T-helper 22 cell (primary cell): ENCODE data around the gene UBR3.
"Not testable (repeated sequence)": the region's sequence is repeated elsewhere in the genome, so short reads cannot be mapped to it uniquely, and the experiment has no call there.

Source experiments
- DNase-seq: peaks from one replicate; pipeline ENCODE4 v3.0.0-alpha.2; 2020; ENCODE audit warnings: low read depth

UBR3 gene, protein sequence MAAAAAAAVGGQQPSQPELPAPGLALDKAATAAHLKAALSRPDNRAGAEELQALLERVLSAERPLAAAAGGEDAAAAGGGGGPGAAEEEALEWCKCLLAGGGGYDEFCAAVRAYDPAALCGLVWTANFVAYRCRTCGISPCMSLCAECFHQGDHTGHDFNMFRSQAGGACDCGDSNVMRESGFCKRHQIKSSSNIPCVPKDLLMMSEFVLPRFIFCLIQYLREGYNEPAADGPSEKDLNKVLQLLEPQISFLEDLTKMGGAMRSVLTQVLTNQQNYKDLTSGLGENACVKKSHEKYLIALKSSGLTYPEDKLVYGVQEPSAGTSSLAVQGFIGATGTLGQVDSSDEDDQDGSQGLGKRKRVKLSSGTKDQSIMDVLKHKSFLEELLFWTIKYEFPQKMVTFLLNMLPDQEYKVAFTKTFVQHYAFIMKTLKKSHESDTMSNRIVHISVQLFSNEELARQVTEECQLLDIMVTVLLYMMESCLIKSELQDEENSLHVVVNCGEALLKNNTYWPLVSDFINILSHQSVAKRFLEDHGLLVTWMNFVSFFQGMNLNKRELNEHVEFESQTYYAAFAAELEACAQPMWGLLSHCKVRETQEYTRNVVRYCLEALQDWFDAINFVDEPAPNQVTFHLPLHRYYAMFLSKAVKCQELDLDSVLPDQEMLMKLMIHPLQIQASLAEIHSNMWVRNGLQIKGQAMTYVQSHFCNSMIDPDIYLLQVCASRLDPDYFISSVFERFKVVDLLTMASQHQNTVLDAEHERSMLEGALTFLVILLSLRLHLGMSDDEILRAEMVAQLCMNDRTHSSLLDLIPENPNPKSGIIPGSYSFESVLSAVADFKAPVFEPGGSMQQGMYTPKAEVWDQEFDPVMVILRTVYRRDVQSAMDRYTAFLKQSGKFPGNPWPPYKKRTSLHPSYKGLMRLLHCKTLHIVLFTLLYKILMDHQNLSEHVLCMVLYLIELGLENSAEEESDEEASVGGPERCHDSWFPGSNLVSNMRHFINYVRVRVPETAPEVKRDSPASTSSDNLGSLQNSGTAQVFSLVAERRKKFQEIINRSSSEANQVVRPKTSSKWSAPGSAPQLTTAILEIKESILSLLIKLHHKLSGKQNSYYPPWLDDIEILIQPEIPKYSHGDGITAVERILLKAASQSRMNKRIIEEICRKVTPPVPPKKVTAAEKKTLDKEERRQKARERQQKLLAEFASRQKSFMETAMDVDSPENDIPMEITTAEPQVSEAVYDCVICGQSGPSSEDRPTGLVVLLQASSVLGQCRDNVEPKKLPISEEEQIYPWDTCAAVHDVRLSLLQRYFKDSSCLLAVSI (N-terminal part only)

GRCh38 chr2:169827272-169828140, at the start of gene UBR3:
Gene UBR3 (plus strand): TSS chr2:169827454. CDS start chr2:169827508, 54 bp downstream.
- DNase-seq = peak; percentile 83

DNA sequence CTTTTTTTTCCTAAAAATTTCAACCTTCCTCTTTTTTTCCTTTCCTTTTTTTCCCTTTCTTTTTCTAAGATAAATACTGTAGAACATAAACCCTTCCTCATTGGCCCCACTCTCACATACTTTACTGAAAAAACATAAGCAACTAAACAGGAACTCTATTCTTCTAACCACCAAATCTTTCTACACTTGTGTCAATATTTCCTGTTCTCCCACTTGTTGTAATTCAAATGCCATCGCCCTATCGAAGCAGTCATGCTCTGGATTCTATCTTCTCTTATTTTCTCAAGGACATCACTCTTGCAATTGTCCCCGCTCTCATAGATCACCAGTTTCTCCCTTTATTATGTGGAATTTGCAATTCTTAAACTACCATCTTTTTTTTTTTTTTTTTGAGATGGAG, 48.8 kb upstream of the UBR3 start:
- no peak for DNase-seq

DNA sequence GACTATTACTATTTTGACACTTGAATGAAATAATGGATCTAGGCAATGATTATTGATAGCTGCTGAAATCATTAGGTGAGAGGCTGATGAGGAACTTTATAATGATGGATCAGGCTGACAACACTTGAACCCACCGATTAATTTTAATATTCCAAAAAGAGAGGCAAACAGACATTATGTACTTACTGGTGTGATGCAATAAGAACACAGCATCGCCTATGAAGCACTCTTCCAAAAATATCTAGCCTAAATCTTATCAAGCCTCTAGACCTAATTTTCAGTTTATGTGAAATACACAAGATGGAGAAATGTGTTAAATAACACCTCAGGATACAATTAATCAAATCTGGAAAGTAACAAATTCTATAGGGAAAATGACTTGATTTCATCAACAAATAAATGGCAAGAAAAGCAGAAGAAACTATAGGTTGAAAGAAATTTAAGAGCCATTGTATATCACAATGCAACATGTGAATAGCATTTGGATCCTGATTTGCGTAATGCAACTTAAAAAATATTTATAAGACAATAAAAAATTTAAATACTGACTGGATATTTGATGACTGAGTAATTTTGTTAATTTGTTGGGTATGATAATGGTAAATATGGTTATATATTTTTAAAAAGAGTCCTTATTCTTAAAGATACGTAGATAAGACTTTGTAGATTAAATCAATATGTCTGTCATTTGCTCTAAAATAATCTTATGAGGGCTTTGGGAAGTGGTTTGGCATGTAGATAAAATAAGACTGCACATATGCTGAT, 45.8 kb upstream of the UBR3 start:
- no peak for DNase-seq

GRCh38 chr2:169782513-169782912, 44.7 kb upstream of the UBR3 start:
- DNase-seq = no peak

DNA sequence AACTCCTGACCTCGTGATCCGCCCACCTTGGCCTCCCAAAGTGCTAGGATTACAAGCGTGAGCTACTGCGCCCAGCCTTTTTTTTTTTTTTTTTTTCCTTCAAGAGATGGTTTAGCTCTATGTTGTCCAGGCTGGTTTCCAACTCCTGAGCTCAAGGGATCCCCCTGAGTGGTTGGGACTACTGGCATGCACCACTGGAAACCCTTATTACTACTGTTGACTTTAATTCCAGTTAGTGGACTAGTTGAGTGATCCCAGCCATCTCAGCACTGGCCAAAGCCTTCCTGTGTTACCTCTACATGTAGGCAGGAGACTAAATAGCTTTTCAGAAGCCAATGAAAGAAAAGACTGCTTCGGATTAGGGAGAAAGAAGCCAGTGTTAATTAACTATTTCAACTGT, 36.7 kb upstream of the UBR3 start:
- DNase-seq = no peak

DNA sequence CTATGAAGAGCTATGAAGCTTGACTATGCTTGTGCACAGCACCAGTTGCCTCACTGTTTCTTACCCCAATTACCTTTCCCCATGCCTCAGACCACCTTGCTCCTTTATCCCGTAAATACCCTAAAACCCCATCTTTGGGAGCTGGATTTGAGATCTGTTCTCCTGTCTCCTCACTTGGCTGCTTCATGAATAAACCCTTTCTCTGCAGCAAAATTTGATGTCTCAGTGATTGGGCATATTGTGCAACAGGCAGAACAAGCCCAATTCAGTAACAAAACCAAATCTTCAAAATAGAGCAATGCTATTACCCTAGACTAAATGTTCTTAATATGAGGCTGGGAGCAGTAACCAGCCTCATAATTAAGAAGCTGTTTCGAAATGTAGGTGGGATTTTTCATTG, 32.1 kb upstream of the UBR3 start:
- DNase-seq = no peak

- no peak for DNase-seq
These were observed 30.8 kb upstream of the UBR3 start for GRCh38 chr2:169796441-169796840.

DNA sequence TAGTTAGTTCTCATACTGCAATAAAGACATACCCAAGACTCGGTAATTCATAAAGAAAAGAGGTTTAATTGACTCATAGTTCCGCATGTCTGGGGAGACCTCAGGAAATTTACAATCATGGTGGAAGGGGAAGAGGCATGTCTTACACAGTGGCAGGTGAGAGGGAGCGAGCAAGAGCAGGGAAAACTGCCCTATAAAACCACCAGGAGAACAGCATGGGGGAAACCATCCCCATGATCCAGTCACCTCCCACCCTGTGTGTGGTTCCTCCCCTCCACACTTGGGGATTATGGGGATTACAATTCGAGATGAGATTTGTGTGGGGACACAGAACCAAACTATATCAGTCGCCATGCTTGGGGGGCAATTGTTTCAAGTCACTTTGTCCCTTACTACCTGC, 29.7 kb upstream of the UBR3 start:
- DNase-seq = no peak

DNA sequence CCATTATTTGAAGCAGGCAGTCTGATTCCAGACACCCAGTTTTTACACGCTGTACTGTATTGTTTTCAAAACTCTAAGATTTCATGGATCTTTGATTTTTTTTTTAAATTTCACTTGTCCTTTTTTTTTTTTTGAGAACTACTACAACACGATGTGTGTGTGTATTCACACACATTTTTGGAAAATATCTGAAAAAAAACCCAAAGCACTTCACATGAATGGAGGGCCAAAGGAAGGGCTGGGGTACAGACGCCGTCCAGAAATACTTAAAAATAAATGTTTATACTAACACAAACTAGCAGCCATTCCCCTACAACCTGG, 28.9 kb upstream of the UBR3 start:
- no peak for DNase-seq

DNA sequence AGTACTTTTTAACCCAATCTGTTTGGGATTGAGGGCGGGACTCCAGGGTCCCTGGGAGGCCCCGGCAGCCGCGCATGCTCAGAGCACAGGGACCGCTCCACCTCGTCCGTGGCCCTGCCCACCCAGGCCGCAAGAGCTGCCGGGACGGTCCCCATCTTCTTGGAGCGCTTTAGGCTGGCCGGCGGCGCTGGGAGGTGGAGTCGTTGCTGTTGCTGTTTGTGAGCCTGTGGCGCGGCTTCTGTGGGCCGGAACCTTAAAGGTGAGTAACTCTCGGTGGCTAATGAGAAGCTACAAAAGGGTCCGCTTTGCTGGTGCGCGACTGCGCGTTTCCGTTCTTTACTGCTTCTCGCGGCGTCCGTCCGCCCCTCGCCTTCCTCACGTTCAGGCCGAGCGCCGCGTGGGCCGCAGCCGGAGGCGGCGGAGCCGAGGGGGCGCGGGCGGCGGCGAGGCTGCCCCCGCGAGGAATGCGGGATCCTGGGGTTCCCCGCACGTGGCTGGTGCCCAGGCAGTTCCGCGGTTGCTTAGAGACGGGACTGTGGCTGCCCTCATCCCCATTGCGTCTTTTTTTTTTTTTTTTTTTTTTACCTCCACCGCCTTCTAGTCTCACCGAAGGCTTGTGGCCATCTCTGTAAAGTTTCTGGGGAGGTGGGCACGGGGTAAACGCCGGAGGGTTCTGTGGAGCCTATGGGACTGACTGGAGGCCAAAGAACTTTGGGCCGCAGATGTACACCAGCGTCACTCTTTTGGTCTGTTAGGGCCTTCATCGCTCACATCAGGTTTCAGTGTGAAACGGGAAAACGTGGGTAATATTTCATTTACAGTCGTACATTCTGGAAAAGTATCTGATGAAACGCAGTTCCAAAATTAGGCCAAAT, 28.3 kb upstream of the UBR3 start, which contains the start of gene SSB:
Gene SSB (plus strand): TSS at position 154 of the 875 bp plus-strand sequence. CDS start 2,090 bp downstream, outside the sequence.
- DNase-seq = peak; percentile 89

DNA sequence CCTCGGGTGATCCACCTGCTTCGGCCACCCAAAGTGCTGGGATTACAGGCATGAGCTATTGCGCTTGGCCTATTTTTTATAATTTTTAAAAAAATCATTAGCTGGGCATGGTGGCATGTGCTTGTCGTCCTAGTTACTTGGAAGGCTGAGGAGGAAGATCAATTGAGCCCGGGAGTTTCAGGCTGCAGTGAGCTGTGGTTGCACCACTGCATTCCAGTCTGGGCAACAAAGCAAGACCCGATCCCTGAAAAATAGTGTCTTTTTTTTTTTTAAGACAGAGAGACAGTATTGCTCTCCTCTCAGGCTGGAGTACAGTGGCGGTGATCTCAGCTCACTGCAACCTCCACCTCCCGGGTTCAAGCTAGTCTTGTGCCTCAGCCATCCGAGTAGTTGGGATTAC, 23.8 kb upstream of the UBR3 start:
- no peak for DNase-seq

- DNase-seq = no peak
These were observed 20.7 kb upstream of the UBR3 start for GRCh38 chr2:169806586-169806985.

DNA sequence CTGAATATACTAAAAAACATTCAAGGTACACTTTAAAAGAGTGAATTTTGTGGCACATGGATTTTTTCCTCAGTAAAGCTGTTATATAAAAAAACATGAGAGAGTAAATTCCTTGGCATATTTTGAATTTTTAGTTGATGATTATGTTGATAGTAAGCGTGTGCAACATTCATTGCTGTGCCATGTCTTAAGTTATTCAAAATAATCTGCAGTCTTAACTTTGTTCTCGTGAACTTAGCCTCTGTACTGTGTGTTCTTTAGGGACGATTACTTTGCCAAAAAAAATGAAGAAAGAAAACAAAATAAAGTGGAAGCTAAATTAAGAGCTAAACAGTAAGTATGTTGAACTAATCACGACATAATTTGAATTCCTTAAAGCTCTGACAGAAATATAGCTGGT, 19.0 kb upstream of the UBR3 start:
- DNase-seq = no peak

DNA sequence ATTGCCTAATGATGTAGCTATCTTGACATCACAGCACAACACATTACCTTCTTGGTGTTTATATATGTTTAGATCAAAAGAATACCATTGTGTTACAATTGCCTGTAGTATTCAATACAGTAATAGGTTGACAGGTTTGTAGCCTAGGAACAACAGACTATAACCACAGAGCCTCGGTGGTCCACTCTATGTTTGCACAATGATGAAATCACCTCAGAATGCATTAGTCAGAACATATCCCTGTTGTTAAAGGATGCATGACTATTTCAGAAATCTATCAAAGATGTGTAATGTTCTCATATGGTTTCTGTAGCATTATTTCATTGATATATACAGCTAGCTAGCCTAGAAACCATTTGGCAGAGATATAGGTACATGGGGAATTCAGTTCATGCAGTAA, 11.4 kb upstream of the UBR3 start:
- DNase-seq = no peak

GRCh38 chr2:169816961-169817360, 10.3 kb upstream of the UBR3 start:
- not testable (repeated sequence) for DNase-seq

DNA sequence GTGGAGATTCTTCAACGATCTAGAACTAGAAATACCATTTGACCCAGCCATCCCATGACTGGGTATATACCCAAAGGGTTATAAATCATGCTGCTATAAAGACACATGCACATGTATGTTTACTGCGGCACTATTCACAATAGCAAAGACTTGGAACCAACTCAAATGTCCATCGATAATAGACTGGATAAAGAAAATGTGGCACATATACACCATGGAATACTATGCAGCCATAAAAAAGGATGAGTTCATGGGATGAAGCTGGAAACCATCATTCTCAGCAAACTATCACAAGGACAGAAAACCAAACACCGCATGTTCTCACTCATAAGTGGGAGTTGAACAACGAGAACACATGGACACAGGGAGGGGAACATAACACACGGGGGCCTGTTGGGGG, 9.9 kb upstream of the UBR3 start:
- DNase-seq = not testable (repeated sequence)

GRCh38 chr2:169818241-169818640, 9.0 kb upstream of the UBR3 start:
- no peak for DNase-seq

GRCh38 chr2:169819106-169819505, 8.1 kb upstream of the UBR3 start:
- DNase-seq = no peak

GRCh38 chr2:169820101-169820500, 7.2 kb upstream of the UBR3 start:
- DNase-seq = not testable (repeated sequence)
